HG03025 (cell line): ENCODE results near the gene CYP4Z1.
"Not testable (repeated sequence)": the region's sequence is repeated elsewhere in the genome, so short reads cannot be mapped to it uniquely, and the experiment has no call there.

Experiments used
- ATAC-seq: cut with Tn5 transposase; IDR thresholded peaks from one replicate; pipeline ENCODE4 v1.9.1; 2021; ENCODE audit warnings: mild to moderate bottlenecking, moderate library complexity; ENCODE audit not compliant: unreplicated experiment, low FRiP score

Gene CYP4Z1

GRCh38 chr1:47067097-47067594 lies at the start of gene CYP4Z1:
CYP4Z1 (plus strand) TSS chr1:47067231; CDS start chr1:47067491, 260 bp downstream.
- ATAC-seq, result no peak

- no peak for ATAC-seq
Observed at GRCh38 chr1:47021070-47021469, 46.0 kb upstream of the CYP4Z1 start.

- no peak for ATAC-seq
Observed at GRCh38 chr1:47023268-47024140, 43.5 kb upstream of the CYP4Z1 start, which contains the start of gene CYP4X1. CYP4X1 (plus strand) TSS chr1:47023669; CDS start chr1:47023818, 149 bp downstream.

- no peak for ATAC-seq
Observed at GRCh38 chr1:47024141-47024801, 42.8 kb upstream of the CYP4Z1 start.

GRCh38 chr1:47030170-47030805 lies 36.7 kb upstream of the CYP4Z1 start:
- no peak for ATAC-seq

GRCh38 chr1:47031059-47031458 lies 36.0 kb upstream of the CYP4Z1 start:
- ATAC-seq, result no peak

GRCh38 chr1:47031585-47031984 lies 35.4 kb upstream of the CYP4Z1 start:
- ATAC-seq, result no peak

- ATAC-seq, result no peak
Observed at GRCh38 chr1:47036764-47037163, 30.3 kb upstream of the CYP4Z1 start.

GRCh38 chr1:47059376-47059775 lies 7.7 kb upstream of the CYP4Z1 start:
- no peak for ATAC-seq

- not testable (repeated sequence) for ATAC-seq
Observed at GRCh38 chr1:47069080-47069479, 2.0 kb downstream of the CYP4Z1 start.

GRCh38 chr1:47069509-47069908 lies 2.5 kb downstream of the CYP4Z1 start:
- not testable (repeated sequence) for ATAC-seq

- ATAC-seq, result not testable (repeated sequence)
Observed at GRCh38 chr1:47089356-47089755, 22.3 kb downstream of the CYP4Z1 start.

- ATAC-seq, result not testable (repeated sequence)
Observed at GRCh38 chr1:47091476-47091875, 24.4 kb downstream of the CYP4Z1 start.

- no peak for ATAC-seq
Observed at GRCh38 chr1:47104816-47105215, 37.8 kb downstream of the CYP4Z1 start.

- ATAC-seq, result no peak
Observed at GRCh38 chr1:47106792-47107191, 39.8 kb downstream of the CYP4Z1 start.

GRCh38 chr1:47107851-47108574 lies 41.0 kb downstream of the CYP4Z1 start:
- ATAC-seq, result not testable (repeated sequence)

- ATAC-seq, result not testable (repeated sequence)
Observed at GRCh38 chr1:47109482-47109881, 42.5 kb downstream of the CYP4Z1 start.

- no peak for ATAC-seq
Observed at GRCh38 chr1:47113178-47113577, 46.1 kb downstream of the CYP4Z1 start.

- not testable (repeated sequence) for ATAC-seq
Observed at GRCh38 chr1:47121039-47121438, 54.0 kb downstream of the CYP4Z1 start.

GRCh38 chr1:47124834-47125233 lies 57.8 kb downstream of the CYP4Z1 start:
- ATAC-seq, result not testable (repeated sequence)
